ENCODE measurements around the gene PARVG. TPM values are rescaled to one million over a fixed set of nuclear protein-coding genes. Genes with fewer than 3 reads are reported as not detected.

PARVG gene
- total and polyA plus RNA-seq, 2 donors (not counting 3 experiments of a cell fraction or from before 2014, with no cell fraction given): 0.82 TPM; not detected in 1

GRCh38 chr22:44213489-44214043 is 32.8 kb downstream of the PARVG start:
- ChIA-PET CTCF (no interaction called here), POLR2A (no interaction called here)
- Histone ChIP-seq H3K27ac (ENCODE audit: insufficient read depth, low read depth, low read length) (no peak overlapping the region), H3K36me3 (ENCODE audit: control insufficient read depth in 2 of 2, extremely low read depth in 1 of 2, insufficient read depth in 2 of 2, low read length in 2 of 2) (no peaks in the 10 kb centered on the region), H3K9me3 (replicated peaks; ENCODE audit: control insufficient read depth, insufficient read depth, low read length) (no peaks in the 10 kb centered on the region), H2AFZ (ENCODE audit: low read depth, low read length) (no peak overlapping the region), H3K4me1 (ENCODE audit: control insufficient read depth, extremely low read depth, insufficient read depth, low read length) (no peaks in the 10 kb centered on the region), H3K79me2 (ENCODE audit: control insufficient read depth, insufficient read depth, low read length) (no peaks in the 10 kb centered on the region), H3K27me3 (ENCODE audit: control insufficient read depth in 2 of 2, insufficient read depth in 2 of 2, low read length in 2 of 2) (no peaks in the 10 kb centered on the region), H3K4me3 (replicated peaks in 1 of 3; ENCODE audit: insufficient read depth in 1 of 3, low read depth in 1 of 3, low read length in 3 of 3) (no peak overlapping the region), H3K9me1 (replicated peaks; ENCODE audit: control insufficient read depth, extremely low read depth, insufficient read depth, low read length) (no peaks in the 10 kb centered on the region), H4K20me1 (replicated peaks; ENCODE audit: control insufficient read depth, extremely low read depth, insufficient read depth, low read length) (no peaks in the 10 kb centered on the region), H3K4me2 (ENCODE audit: insufficient read depth, low read length) (no peak overlapping the region), H3K9ac (replicated peaks; ENCODE audit: extremely low read depth, insufficient read depth, low read length) (no peak overlapping the region)
- no TSS peak for BruUV-seq (replicated peaks)
- FAIRE-seq (no peak), DNase-seq (ENCODE audit: low read depth, low spot score) (no peak)
- intact Hi-C loops (cut with micrococcal nuclease) (no loop called here), dilution Hi-C loops (cut with MboI; ENCODE audit: extremely low pct_ligation_motif_present, low sequenced_read_pairs) (no loop called here)
- TF ChIP-seq GATA2 (IDR thresholded peaks at IDR 0.05; ENCODE audit: insufficient read depth, insufficient read length, low read depth, low read length) (no peak), JUN (IDR thresholded peaks at IDR 0.05; ENCODE audit: borderline replicate concordance, insufficient read depth, insufficient read length, low read depth) (peak; percentile 9)

GRCh38 chr22:44214187-44214586 is 33.5 kb downstream of the PARVG start:
- no peak for TF ChIP-seq FOS (IDR thresholded peaks at IDR 0.05; ENCODE audit: borderline replicate concordance, insufficient read depth, low read length)
- TF ChIP-seq GATA2 (IDR thresholded peaks at IDR 0.05; ENCODE audit: insufficient read depth, insufficient read length, low read depth, low read length): no peak
- TF ChIP-seq POLR2A (IDR thresholded peaks at IDR 0.05; ENCODE audit: low read depth, low read length): no peak
- no peak for TF ChIP-seq JUN (IDR thresholded peaks at IDR 0.05; ENCODE audit: borderline replicate concordance, insufficient read depth, insufficient read length, low read depth)
- TF ChIP-seq MYC (IDR thresholded peaks at IDR 0.05; ENCODE audit: low read depth, low read length): no peak
- TF ChIP-seq EZH2 (IDR thresholded peaks at IDR 0.05; ENCODE audit: borderline replicate concordance, low read depth, low read length, severe bottlenecking): no peak
- TF ChIP-seq POLR2AphosphoS5 (IDR thresholded peaks at IDR 0.05; ENCODE audit: insufficient read depth, low read depth, low read length): no peak
- no peak for TF ChIP-seq CTCF (IDR thresholded peaks at IDR 0.05; ENCODE audit: extremely low read depth in 1 of 2, insufficient read depth in 1 of 2, low read depth in 1 of 2, low read length in 2 of 2)
- TF ChIP-seq, protein P1, sequence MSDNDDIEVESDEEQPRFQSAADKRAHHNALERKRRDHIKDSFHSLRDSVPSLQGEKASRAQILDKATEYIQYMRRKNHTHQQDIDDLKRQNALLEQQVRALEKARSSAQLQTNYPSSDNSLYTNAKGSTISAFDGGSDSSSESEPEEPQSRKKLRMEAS (IDR thresholded peaks at IDR 0.05; ENCODE audit: insufficient read depth, insufficient read length): no peak
- intact Hi-C loops (cut with micrococcal nuclease) (no loop called here), dilution Hi-C loops (cut with MboI; ENCODE audit: extremely low pct_ligation_motif_present, low sequenced_read_pairs) (no loop called here)

More at GRCh38 chr22:44214187-44214586, 33.5 kb downstream of the PARVG start:
- no peaks in the 10 kb centered on the region for H3K27me3 ChIP-seq (ENCODE audit: control insufficient read depth in 2 of 2, insufficient read depth in 2 of 2, low read length in 2 of 2)
- H3K27ac ChIP-seq (ENCODE audit: insufficient read depth, low read depth, low read length): no peak overlapping the region
- no peaks in the 10 kb centered on the region for H3K36me3 ChIP-seq (ENCODE audit: control insufficient read depth in 2 of 2, extremely low read depth in 1 of 2, insufficient read depth in 2 of 2, low read length in 2 of 2)
- POLR2A ChIA-PET: no interaction called here
- H3K79me2 ChIP-seq (ENCODE audit: control insufficient read depth, insufficient read depth, low read length): no peaks in the 10 kb centered on the region
- H3K4me1 ChIP-seq (ENCODE audit: control insufficient read depth, extremely low read depth, insufficient read depth, low read length): no peaks in the 10 kb centered on the region
- H2AFZ ChIP-seq (ENCODE audit: low read depth, low read length): no peak overlapping the region
- H3K4me2 ChIP-seq (ENCODE audit: insufficient read depth, low read length): no peak overlapping the region
- no TSS peak for BruUV-seq (replicated peaks)
- FAIRE-seq (no peak), DNase-seq (ENCODE audit: low read depth, low spot score) (no peak)
- CTCF ChIA-PET: no interaction called here
- H4K20me1 ChIP-seq (replicated peaks; ENCODE audit: control insufficient read depth, extremely low read depth, insufficient read depth, low read length): no peaks in the 10 kb centered on the region
- no peaks in the 10 kb centered on the region for H3K9me3 ChIP-seq (replicated peaks; ENCODE audit: control insufficient read depth, insufficient read depth, low read length)
- H3K9ac ChIP-seq (replicated peaks; ENCODE audit: extremely low read depth, insufficient read depth, low read length): no peak overlapping the region
- no peak overlapping the region for H3K4me3 ChIP-seq (replicated peaks in 1 of 3; ENCODE audit: insufficient read depth in 1 of 3, low read depth in 1 of 3, low read length in 3 of 3)
- no peaks in the 10 kb centered on the region for H3K9me1 ChIP-seq (replicated peaks; ENCODE audit: control insufficient read depth, extremely low read depth, insufficient read depth, low read length)

Measured in endothelial cell of umbilical vein (primary cell).